ENCODE measurements around the gene GDF2.

DNA sequence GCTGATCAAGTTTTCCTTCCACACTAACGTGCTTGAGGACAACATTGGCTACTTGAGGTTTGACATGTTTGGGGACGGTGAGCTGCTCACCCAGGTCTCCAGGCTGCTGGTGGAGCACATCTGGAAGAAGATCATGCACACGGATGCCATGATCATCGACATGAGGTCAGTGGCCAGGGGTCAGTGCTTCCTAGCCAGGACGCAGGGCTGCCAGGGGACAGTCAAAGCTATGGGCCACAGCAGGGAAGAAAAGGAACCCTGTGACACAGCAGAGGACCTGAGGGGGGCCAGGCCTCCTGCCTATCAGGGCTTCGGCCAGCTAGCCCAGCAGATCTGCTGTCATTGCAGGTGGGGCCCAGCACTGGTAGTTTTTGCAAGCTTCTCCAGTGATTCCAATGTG is 31.1 kb downstream of the GDF2 start:
- TF ChIP-seq GATA2 (IDR thresholded peaks at IDR 0.05; ENCODE audit: low read depth, low read length): no peak
- no peak for TF ChIP-seq GATA3 (IDR thresholded peaks at IDR 0.05; ENCODE audit: low read depth, low read length)

All from SH-SY5Y (cell line).